Renal pelvis (tissue), 4 donors: ENCODE results near the gene PLCB1. TPM values are rescaled to one million over a fixed set of nuclear protein-coding genes. Genes with fewer than 3 reads are reported as not detected.

Experiments used
- DNase-seq: peaks from one replicate; pipeline ENCODE4 v3.0.0-alpha.2; 2013
- polyA plus RNA-seq, 3 donors: library from polyadenylated mRNA; unstranded; fragments of 120-200 nt; gene quantifications; one replicate each; pipeline ENCODE4 v1.2.1, GENCODE V29; 2013; ENCODE audit not compliant: insufficient read length in 3 of 3

Gene PLCB1
- polyA plus RNA-seq, 3 donors: 35.7 to 37.7 (median 36.9) TPM

GRCh38 chr20:8127553-8128255 is 4.4 kb upstream of the PLCB1 start:
- no peak for DNase-seq

GRCh38 chr20:8128291-8129060 is 3.6 kb upstream of the PLCB1 start:
- DNase-seq: no peak

- DNase-seq: no peak
Measured at GRCh38 chr20:8129211-8129976, 2.7 kb upstream of the PLCB1 start.

GRCh38 chr20:8130840-8131526 is 1.1 kb upstream of the PLCB1 start:
- DNase-seq: no peak

- DNase-seq: peak; percentile 22
Measured at GRCh38 chr20:8132484-8133309, 631 bp downstream of the PLCB1 start.

GRCh38 chr20:8133310-8133768 is 1.3 kb downstream of the PLCB1 start:
- no peak for DNase-seq

- no peak for DNase-seq
Measured at GRCh38 chr20:8133851-8134451, 1.9 kb downstream of the PLCB1 start.

GRCh38 chr20:8139899-8140298 is 7.8 kb downstream of the PLCB1 start:
- no peak for DNase-seq

- DNase-seq: no peak
Measured at GRCh38 chr20:8143474-8143873, 11.4 kb downstream of the PLCB1 start.

GRCh38 chr20:8144282-8145245 is 12.5 kb downstream of the PLCB1 start:
- no peak for DNase-seq

- DNase-seq: no peak
Measured at GRCh38 chr20:8145246-8146168, 13.4 kb downstream of the PLCB1 start.

- no peak for DNase-seq
Measured at GRCh38 chr20:8147476-8147875, 15.4 kb downstream of the PLCB1 start.

- no peak for DNase-seq
Measured at GRCh38 chr20:8148501-8148900, 16.4 kb downstream of the PLCB1 start.

GRCh38 chr20:8150591-8150990 is 18.5 kb downstream of the PLCB1 start:
- DNase-seq: no peak

GRCh38 chr20:8151372-8151771 is 19.3 kb downstream of the PLCB1 start:
- DNase-seq: no peak

- no peak for DNase-seq
Measured at GRCh38 chr20:8152183-8152582, 20.1 kb downstream of the PLCB1 start.

- no peak for DNase-seq
Measured at GRCh38 chr20:8152847-8153246, 20.8 kb downstream of the PLCB1 start.

GRCh38 chr20:8153281-8153908 is 21.3 kb downstream of the PLCB1 start:
- no peak for DNase-seq
